GM12892 (cell line): ENCODE data around the gene CACNA1B.

Experiments used
- POLR2A ChIP-seq: IDR thresholded peaks from 2 replicates; pipeline ENCODE4 v1.6.1; 2011; ENCODE audit warnings: low read depth, low read length, control low read depth
- POLR2AphosphoS5 ChIP-seq: IDR thresholded peaks from 2 replicates; pipeline ENCODE4 v1.6.1; 2011; ENCODE audit warnings: low read depth, low read length, control low read depth

DNA sequence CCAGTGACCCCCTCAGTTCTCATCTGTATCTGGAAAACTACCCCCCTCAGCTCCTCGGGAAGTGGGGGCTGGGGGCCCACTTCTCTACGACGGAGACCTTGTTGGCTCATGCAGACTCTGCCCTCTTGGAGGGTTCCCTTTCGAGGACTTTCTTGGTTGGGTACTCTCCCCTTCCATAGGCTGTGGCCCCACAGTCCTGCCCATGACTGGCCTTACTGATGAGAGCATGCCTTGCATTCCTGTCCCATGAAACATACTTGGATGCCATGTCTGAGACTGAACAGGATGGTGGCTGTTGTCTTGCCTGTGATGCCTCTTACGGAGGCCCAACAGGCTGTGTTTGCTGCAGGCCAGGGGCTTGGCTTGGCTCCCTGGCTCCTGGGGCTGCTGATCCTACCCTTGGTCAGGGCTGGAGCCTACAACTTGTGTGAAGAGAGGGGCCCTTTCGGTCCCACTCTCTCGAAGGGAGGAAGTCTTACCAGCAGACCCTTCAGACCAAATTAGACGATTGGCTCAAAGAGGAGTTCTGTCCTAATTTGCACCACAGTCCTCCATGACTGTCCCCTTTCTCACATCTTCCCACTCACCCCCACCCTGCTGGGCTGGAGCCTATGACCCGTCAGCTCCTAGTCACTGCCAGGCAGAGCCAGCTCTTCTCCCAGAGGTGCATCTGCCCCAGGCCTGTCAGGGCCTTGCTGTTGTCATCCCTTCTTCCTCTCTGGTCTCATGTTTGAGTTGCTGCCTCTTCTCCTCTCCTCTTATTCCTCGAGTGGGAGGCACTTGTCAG lies 109.9 kb downstream of the CACNA1B start:
- TF ChIP-seq POLR2AphosphoS5, result no peak
- no peak for TF ChIP-seq POLR2A
